Vagina (tissue), 2 donors: ENCODE results near the gene ATP1A3.

Experiments used
- POLR2A ChIP-seq, 2 donors: fragments of 450-650 bp; IDR thresholded peaks; one replicate each; pipeline ENCODE4 v1.6.1; 2017; ENCODE audit warnings: antibody characterized with exemption in 2 of 2, mild to moderate bottlenecking in 2 of 2, moderate library complexity in 2 of 2
- POLR2AphosphoS5 ChIP-seq, 2 donors: sonication (generic); formaldehyde crosslinking; IDR thresholded peaks; one replicate each; pipeline ENCODE4 v1.9.0; 2017; ENCODE audit warnings: antibody characterized with exemption in 2 of 2, mild to moderate bottlenecking in 2 of 2, low read depth in 1 of 2; ENCODE audit not compliant: insufficient read depth in 1 of 2
- TF ChIP-seq, protein P1 (sequence below), 3 experiments: fragments of 450-650 bp in 2 of 3; fragments of 200-600 bp in 1 of 3; sonication (generic) in 1 of 3; IDR thresholded peaks; one replicate each; pipeline ENCODE4 v1.5.1; 2017 to 2019; ENCODE audit warnings: antibody characterized with exemption in 3 of 3, mild to moderate bottlenecking in 2 of 3, moderate library complexity in 2 of 3

DNA sequence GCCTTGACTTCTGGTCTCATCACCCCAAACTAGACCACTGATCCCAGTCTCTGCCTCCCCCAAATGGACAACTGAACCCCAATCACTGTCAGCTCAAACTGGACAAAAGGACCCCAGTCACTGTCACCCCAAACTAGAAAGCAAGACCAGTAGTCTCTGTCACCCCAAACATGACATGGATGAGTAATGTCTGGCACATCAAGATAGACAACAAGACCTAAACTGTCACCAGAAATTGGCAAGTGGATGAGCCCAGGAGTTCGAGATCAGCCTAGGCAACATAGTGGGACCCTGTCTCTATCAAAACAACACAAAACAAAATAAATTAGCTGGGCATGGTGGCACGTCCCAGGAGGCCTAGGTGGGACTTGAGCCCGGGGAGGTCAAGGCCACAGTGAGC is 46.9 kb downstream of the ATP1A3 start:
- TF ChIP-seq, protein P1, sequence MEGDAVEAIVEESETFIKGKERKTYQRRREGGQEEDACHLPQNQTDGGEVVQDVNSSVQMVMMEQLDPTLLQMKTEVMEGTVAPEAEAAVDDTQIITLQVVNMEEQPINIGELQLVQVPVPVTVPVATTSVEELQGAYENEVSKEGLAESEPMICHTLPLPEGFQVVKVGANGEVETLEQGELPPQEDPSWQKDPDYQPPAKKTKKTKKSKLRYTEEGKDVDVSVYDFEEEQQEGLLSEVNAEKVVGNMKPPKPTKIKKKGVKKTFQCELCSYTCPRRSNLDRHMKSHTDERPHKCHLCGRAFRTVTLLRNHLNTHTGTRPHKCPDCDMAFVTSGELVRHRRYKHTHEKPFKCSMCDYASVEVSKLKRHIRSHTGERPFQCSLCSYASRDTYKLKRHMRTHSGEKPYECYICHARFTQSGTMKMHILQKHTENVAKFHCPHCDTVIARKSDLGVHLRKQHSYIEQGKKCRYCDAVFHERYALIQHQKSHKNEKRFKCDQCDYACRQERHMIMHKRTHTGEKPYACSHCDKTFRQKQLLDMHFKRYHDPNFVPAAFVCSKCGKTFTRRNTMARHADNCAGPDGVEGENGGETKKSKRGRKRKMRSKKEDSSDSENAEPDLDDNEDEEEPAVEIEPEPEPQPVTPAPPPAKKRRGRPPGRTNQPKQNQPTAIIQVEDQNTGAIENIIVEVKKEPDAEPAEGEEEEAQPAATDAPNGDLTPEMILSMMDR (IDR thresholded peaks at IDR 0.05), result no peak
- TF ChIP-seq POLR2AphosphoS5 (IDR thresholded peaks at IDR 0.05; ENCODE audit: insufficient read depth in 1 of 2, low read depth in 1 of 2) (no peak), POLR2A (IDR thresholded peaks at IDR 0.05) (no peak)
